ENCODE measurements around the gene LPCAT2.

LPCAT2 gene

DNA sequence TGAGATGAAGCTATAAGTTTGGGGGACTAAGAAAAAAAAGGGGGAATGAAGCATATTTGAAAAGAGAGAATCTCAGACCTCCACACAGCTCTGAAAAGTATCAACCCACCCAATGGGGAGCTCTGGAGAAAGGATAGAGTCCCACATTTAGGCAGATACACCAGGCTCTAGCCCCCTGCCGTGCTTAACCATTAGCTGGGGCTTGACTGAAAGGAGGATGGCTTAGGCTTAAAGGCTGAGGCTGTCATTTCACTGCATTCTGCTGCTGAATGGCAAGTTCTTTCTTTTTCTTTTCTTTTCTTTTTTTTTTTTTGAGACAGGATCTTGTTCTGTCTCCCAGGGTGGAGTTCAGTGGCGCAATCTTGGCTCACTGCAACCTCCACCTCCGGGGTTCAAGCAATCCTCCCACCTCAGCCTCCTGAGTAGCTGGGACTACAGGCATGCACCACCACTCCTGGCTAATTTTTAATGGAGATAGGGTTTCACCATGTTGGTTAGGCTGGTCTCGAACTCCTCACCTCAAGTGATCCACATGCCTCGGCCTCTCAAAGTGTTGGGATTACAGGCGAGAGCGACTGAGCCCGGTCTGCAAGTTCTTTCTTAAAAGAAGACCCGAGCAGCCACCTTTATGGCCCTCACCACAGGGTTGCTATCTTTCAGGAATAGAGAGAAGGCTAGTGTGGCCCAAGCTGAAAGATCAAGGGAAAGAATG is 38.9 kb upstream of the LPCAT2 start:
- H3K27me3 ChIP-seq (ENCODE audit: insufficient read depth, low read depth): no peaks in the 10 kb centered on the region
- H3K4me3 ChIP-seq (IDR thresholded peaks at IDR 0.05; ENCODE audit: insufficient read depth, low read depth, low read length): no peak overlapping the region
- TF ChIP-seq, protein P1, sequence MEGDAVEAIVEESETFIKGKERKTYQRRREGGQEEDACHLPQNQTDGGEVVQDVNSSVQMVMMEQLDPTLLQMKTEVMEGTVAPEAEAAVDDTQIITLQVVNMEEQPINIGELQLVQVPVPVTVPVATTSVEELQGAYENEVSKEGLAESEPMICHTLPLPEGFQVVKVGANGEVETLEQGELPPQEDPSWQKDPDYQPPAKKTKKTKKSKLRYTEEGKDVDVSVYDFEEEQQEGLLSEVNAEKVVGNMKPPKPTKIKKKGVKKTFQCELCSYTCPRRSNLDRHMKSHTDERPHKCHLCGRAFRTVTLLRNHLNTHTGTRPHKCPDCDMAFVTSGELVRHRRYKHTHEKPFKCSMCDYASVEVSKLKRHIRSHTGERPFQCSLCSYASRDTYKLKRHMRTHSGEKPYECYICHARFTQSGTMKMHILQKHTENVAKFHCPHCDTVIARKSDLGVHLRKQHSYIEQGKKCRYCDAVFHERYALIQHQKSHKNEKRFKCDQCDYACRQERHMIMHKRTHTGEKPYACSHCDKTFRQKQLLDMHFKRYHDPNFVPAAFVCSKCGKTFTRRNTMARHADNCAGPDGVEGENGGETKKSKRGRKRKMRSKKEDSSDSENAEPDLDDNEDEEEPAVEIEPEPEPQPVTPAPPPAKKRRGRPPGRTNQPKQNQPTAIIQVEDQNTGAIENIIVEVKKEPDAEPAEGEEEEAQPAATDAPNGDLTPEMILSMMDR (conservative IDR thresholded peaks at IDR 0.05; ENCODE audit: low read depth, low read length): no peak
- no peaks in the 10 kb centered on the region for H4K20me1 ChIP-seq (ENCODE audit: insufficient read depth)
- H2AFZ ChIP-seq (ENCODE audit: low read depth): no peak overlapping the region
- H3K79me2 ChIP-seq (ENCODE audit: insufficient read depth, low read depth): no peaks in the 10 kb centered on the region
- no peak overlapping the region for H3K27ac ChIP-seq
- no peaks in the 10 kb centered on the region for H3K4me1 ChIP-seq (ENCODE audit: low read depth, poor library complexity, severe bottlenecking)
- H3K9ac ChIP-seq: no peak overlapping the region
- no peaks in the 10 kb centered on the region for H3K36me3 ChIP-seq (ENCODE audit: insufficient read depth)
- H3K4me2 ChIP-seq: no peak overlapping the region

DNA sequence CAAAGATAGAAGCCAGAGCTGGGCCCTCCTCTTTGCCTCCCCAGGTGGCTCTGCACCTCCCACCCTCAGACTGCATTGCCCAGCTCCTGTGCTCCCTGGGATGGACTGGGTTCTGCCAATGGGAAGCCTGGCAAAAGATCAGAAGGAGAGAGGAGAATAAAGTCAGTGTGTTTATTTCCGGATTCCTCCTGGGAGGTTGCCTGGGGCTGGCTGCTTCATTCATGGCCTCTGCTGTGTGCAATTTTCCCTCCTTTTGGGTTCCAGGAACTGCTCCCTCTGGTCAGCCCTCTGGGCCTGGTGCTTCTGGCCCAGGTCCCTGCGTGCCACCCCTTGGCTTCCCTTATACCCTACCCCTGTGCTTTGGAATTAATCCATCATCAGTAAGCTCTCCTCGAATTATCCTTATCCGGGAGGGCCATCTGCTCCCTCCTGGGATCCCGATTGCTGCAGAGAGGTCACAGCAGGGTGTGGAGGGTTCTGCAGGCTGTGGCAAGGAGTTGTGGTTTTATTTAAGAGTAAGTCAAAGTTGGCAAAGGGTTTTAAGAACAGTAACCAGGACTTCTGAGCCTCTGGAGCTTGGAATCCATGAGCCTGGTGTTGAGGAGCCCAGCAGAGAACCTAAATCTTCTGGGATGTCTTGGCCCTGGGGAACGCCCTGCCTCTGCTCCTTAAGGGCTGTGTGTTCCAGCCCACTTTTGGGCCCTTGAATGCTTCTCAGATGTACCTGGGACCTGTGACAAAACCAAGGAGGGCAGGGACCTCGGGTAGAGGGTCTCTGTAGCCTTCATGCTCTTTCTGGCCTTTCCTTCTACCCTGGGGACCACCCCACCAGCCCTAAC is 38.1 kb upstream of the LPCAT2 start:
- no peaks in the 10 kb centered on the region for H3K79me2 ChIP-seq (ENCODE audit: insufficient read depth, low read depth)
- no peaks in the 10 kb centered on the region for H3K4me1 ChIP-seq (ENCODE audit: low read depth, poor library complexity, severe bottlenecking)
- no peak overlapping the region for H3K4me2 ChIP-seq
- H3K36me3 ChIP-seq (ENCODE audit: insufficient read depth): no peaks in the 10 kb centered on the region
- TF ChIP-seq, protein P1 (conservative IDR thresholded peaks at IDR 0.05; ENCODE audit: low read depth, low read length): no peak
- no peak overlapping the region for H2AFZ ChIP-seq (ENCODE audit: low read depth)
- H4K20me1 ChIP-seq (ENCODE audit: insufficient read depth): no peaks in the 10 kb centered on the region
- H3K27me3 ChIP-seq (ENCODE audit: insufficient read depth, low read depth): no peaks in the 10 kb centered on the region
- no peak overlapping the region for H3K9ac ChIP-seq
- H3K27ac ChIP-seq: no peak overlapping the region
- no peak overlapping the region for H3K4me3 ChIP-seq (IDR thresholded peaks at IDR 0.05; ENCODE audit: insufficient read depth, low read depth, low read length)

DNA sequence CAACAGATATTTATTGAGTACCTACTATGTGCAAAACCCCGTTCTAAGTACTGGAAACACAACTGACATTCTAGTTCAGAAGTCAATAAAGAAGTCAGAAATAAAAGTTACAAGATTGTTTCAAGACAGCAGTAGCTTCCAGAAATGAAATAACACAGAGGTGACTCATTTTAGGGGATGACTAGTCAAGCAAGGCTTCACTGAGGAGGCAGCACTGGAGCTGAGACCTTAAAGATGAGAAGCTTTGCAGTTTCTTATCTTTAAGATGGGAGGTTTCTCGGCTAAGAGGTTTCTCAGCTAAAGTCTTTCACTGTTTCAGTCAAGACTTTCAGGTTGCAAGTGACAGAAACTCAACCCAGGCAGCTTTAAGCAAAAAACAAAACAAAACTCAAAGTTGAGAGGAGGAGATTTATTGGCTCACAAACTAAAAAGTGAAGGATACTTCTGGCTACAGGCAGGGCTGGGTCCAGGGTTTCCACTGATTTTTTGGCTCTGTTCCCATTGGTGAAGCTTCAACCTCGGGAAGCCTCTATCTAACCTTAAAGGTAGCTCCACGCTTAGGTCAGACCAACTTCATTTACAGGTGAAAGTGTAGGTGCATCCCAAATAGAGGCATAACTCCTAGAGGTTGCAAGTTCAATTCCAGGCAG is 37.3 kb upstream of the LPCAT2 start:
- Histone ChIP-seq H3K4me2 (no peak overlapping the region), H3K4me1 (ENCODE audit: low read depth, poor library complexity, severe bottlenecking) (no peaks in the 10 kb centered on the region), H3K27me3 (ENCODE audit: insufficient read depth, low read depth) (no peaks in the 10 kb centered on the region), H3K36me3 (ENCODE audit: insufficient read depth) (no peaks in the 10 kb centered on the region), H3K9ac (no peak overlapping the region), H3K4me3 (IDR thresholded peaks at IDR 0.05; ENCODE audit: insufficient read depth, low read depth, low read length) (no peak overlapping the region), H3K27ac (no peak overlapping the region), H4K20me1 (ENCODE audit: insufficient read depth) (no peaks in the 10 kb centered on the region), H2AFZ (ENCODE audit: low read depth) (no peak overlapping the region), H3K79me2 (ENCODE audit: insufficient read depth, low read depth) (no peaks in the 10 kb centered on the region)
- TF ChIP-seq, protein P1 (conservative IDR thresholded peaks at IDR 0.05; ENCODE audit: low read depth, low read length): no peak

DNA sequence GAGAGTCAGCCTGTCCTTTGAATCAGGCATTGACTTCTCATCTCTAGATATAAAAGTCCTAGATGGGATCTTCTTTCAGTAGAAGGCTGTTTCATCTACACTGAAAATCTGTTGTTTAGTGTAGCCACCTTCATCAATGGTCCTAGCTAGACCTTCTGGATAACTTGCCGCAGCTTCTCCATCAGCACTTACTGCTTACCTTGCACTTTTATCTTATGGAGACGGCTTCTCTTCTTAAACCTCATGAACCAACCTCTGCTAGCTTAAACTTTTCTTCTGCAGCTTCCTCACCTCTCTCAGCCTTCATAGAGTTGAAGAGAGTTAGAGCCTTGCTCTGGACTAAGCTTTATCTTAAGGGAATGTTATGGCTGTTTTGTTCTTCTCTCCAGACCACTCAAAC is 35.3 kb upstream of the LPCAT2 start:
- Histone ChIP-seq H2AFZ (ENCODE audit: low read depth) (no peak overlapping the region), H3K36me3 (ENCODE audit: insufficient read depth) (no peaks in the 10 kb centered on the region), H3K4me1 (ENCODE audit: low read depth, poor library complexity, severe bottlenecking) (no peaks in the 10 kb centered on the region), H3K9ac (no peak overlapping the region), H3K79me2 (ENCODE audit: insufficient read depth, low read depth) (no peaks in the 10 kb centered on the region), H3K27me3 (ENCODE audit: insufficient read depth, low read depth) (no peaks in the 10 kb centered on the region), H3K4me3 (IDR thresholded peaks at IDR 0.05; ENCODE audit: insufficient read depth, low read depth, low read length) (no peak overlapping the region), H3K27ac (no peak overlapping the region), H4K20me1 (ENCODE audit: insufficient read depth) (no peaks in the 10 kb centered on the region), H3K4me2 (no peak overlapping the region)
- TF ChIP-seq, protein P1 (conservative IDR thresholded peaks at IDR 0.05; ENCODE audit: low read depth, low read length): no peak

Data from KMS-11 (cell line).